GM12865 (cell line): ENCODE data around the gene C19orf33.

ENCODE experiments used
- DNase-seq: peaks from one replicate; pipeline ENCODE4 v3.0.0; 2010; ENCODE audit warnings: low read depth
- H3K4me3 ChIP-seq: 2 replicates; pipeline ENCODE4 v1.5.1; 2011; ENCODE audit warnings: mild to moderate bottlenecking, low read depth, low read length, control low read depth
- TF ChIP-seq, protein P1 (sequence below): IDR thresholded peaks from 2 replicates; pipeline ENCODE4 v1.5.1; 2011; ENCODE audit warnings: low read length, control low read depth, low read depth, inconsistent platforms; ENCODE audit not compliant: insufficient read depth; ENCODE audit errors: missing control alignments

C19orf33 gene

GRCh38 chr19:38304352-38304865 is 358 bp downstream of the C19orf33 start:
- TF ChIP-seq, protein P1, sequence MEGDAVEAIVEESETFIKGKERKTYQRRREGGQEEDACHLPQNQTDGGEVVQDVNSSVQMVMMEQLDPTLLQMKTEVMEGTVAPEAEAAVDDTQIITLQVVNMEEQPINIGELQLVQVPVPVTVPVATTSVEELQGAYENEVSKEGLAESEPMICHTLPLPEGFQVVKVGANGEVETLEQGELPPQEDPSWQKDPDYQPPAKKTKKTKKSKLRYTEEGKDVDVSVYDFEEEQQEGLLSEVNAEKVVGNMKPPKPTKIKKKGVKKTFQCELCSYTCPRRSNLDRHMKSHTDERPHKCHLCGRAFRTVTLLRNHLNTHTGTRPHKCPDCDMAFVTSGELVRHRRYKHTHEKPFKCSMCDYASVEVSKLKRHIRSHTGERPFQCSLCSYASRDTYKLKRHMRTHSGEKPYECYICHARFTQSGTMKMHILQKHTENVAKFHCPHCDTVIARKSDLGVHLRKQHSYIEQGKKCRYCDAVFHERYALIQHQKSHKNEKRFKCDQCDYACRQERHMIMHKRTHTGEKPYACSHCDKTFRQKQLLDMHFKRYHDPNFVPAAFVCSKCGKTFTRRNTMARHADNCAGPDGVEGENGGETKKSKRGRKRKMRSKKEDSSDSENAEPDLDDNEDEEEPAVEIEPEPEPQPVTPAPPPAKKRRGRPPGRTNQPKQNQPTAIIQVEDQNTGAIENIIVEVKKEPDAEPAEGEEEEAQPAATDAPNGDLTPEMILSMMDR: no peak
- H3K4me3 ChIP-seq: no peak overlapping the region
- DNase-seq: no peak

DNA sequence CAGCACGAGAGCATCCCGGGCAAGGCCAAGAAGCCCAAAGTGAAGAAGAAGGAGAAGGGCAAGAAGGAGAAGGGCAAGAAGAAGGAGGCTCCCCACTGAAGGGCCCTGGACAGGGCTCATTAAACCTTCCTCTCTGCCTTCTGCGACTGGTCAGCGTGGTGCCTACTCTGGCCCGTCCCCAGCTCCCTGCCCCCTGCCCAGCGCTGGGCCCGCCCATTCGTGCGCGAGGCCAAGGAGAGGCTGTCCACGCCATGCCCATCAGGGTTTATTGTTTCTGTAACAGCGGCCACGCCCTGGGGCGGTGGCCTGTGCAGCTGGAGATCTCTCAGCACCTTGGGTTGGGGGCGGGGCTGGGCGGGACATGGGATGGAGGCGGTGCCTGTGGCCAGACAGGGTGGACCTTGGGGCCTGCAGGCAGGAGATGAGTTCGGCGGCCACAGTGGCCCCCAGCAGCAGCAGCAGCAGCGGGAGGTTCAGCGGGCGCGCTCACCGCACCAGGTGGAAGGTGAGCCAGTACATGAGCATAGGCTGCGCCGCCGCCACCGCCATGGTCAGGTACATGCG is 897 bp downstream of the C19orf33 start:
- no peak for DNase-seq
- TF ChIP-seq, protein P1: no peak
- H3K4me3 ChIP-seq: no peak overlapping the region

DNA sequence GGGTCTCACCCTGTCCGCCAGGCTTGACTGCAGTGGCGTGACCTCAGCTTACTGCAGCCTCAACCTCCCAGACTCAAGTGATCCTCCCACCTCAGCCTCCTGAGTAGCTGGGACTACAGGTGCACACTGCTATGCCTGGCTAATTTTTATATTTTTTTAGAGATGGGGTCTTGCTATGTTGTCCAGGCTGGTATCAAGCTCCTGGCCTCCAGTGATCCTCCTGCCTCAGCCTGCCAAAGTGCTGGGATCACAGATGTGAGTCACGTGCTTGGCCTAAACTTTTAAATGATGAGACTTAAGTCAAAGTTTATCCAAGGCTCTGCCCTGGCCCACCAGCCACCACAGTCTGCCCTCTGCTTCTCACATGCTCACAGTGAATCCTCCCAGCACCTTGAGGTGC is 2.2 kb downstream of the C19orf33 start:
- H3K4me3 ChIP-seq: no peak overlapping the region
- TF ChIP-seq, protein P1: no peak
- DNase-seq: no peak

DNA sequence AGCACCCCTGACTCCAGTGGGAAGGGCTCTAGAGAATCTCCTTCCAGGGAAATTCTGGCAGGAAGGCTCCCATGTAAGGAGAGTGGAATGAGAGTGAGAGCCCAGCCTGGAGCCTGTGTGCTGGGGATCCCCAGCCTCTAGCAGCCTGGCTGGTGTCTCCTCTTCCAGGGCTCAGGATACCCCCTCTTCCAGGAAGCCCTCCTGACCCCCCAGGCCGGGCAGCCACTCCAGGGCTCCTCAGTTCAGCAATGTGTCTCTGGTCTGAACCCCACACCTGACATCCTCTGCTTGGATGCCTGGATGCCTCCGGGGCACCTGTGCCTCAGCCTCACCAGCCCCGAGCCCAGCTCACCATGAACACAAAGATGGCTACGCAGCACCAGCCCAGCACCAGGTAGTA is 3.0 kb downstream of the C19orf33 start:
- TF ChIP-seq, protein P1: no peak

DNA sequence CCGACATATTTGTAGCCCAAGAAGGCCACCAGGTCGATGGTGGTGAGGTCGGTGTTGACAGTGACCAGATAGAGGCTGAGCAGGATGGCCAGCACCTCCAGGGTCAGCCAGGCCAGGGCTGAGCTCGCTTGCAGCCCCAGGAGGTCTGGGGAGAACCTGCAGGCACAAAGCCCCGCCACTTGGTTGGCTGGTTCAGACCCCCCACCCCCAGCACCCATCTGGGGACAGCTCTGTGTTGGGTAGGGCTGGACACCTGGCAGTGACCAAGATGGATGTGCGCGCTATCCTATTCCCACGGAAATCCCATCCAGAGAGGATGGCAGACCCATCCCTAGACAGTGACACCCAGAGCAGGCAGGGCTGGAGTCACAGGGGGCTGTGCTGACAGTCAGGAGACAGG is 3.5 kb downstream of the C19orf33 start:
- H3K4me3 ChIP-seq: no peak overlapping the region
- DNase-seq: no peak
- TF ChIP-seq, protein P1: no peak

More for the DNA sequence above, 3.0 kb downstream of the C19orf33 start:
- H3K4me3 ChIP-seq: no peak overlapping the region
- DNase-seq: no peak

- TF ChIP-seq, protein P1: no peak
- no peak overlapping the region for H3K4me3 ChIP-seq
- no peak for DNase-seq
These were observed 4.1 kb downstream of the C19orf33 start for GRCh38 chr19:38308006-38308766.
